GM23338 (cell line): ENCODE data around the gene BAK1. TPM values are rescaled to one million over a fixed set of nuclear protein-coding genes. Genes with fewer than 3 reads are reported as not detected.

Experiments
- ATAC-seq: fragments of 200-7000 bp; cut with Tn5 transposase; 3 replicates; pipeline ENCODE4 v1.9.1; 2020
- DNase-seq: peaks from one replicate; pipeline ENCODE4 v3.0.0-alpha.2; 2015; ENCODE audit warnings: low spot score
- H2AFZ ChIP-seq: fragments of 200-600 bp; sonication (generic); 2 replicates; pipeline ENCODE4 v1.8.0; 2016; ENCODE audit warnings: antibody characterized with exemption, mild to moderate bottlenecking, moderate library complexity
- H3F3A ChIP-seq: fragments of 200-600 bp; sonication (generic); replicated peaks from 2 replicates; pipeline ENCODE4 v1.8.0; 2017; ENCODE audit warnings: antibody characterized with exemption, mixed run types, low read depth
- H3K27ac ChIP-seq: fragments of 200-600 bp; sonication (generic); 2 replicates; pipeline ENCODE4 v1.6.1; 2016; ENCODE audit warnings: low read depth
- H3K27me3 ChIP-seq: fragments of 200-600 bp; sonication (generic); 2 replicates; pipeline ENCODE4 v1.8.0; 2016; ENCODE audit warnings: mild to moderate bottlenecking, mixed run types, moderate library complexity; ENCODE audit not compliant: insufficient read depth
- H3K36me3 ChIP-seq: fragments of 200-600 bp; sonication (generic); 2 replicates; pipeline ENCODE4 v1.8.0; 2016; ENCODE audit warnings: mild to moderate bottlenecking; ENCODE audit not compliant: insufficient read depth
- H3K4me1 ChIP-seq: fragments of 200-600 bp; sonication (generic); 2 replicates; pipeline ENCODE4 v1.8.0; 2016; ENCODE audit warnings: mild to moderate bottlenecking, moderate library complexity; ENCODE audit not compliant: insufficient read depth
- H3K4me2 ChIP-seq: fragments of 200-600 bp; sonication (generic); 2 replicates; pipeline ENCODE4 v1.7.1; 2017; ENCODE audit warnings: mixed run types
- H3K4me3 ChIP-seq: fragments of 200-600 bp; sonication (generic); 2 replicates; pipeline ENCODE4 v1.6.1; 2016; ENCODE audit warnings: mixed run types
- H3K79me2 ChIP-seq: fragments of 200-600 bp; sonication (generic); replicated peaks from 2 replicates; pipeline ENCODE4 v1.8.0; 2017; ENCODE audit warnings: mild to moderate bottlenecking; ENCODE audit not compliant: insufficient read depth
- H3K9me2 ChIP-seq: fragments of 200-600 bp; sonication (generic); 2 replicates; pipeline ENCODE4 v1.8.0; 2017; ENCODE audit not compliant: insufficient read depth
- H4K20me1 ChIP-seq: fragments of 200-600 bp; sonication (generic); replicated peaks from 2 replicates; pipeline ENCODE4 v1.8.0; 2017; ENCODE audit warnings: mild to moderate bottlenecking; ENCODE audit not compliant: insufficient read depth
- H3K27ac Mint-ChIP-seq: 2 replicates; pipeline ENCODE4 v1.8.0; 2020; ENCODE audit warnings: inconsistent platforms, mild to moderate bottlenecking, moderate library complexity, mixed read lengths
- H3K27me3 Mint-ChIP-seq: 3 replicates; pipeline ENCODE4 v1.8.0; 2022; ENCODE audit warnings: low read depth, mild to moderate bottlenecking, moderate library complexity, mixed read lengths, inconsistent platforms; ENCODE audit not compliant: insufficient read depth, poor library complexity
- H3K36me3 Mint-ChIP-seq: 3 replicates; pipeline ENCODE4 v1.8.0; 2021; ENCODE audit warnings: low read depth, mild to moderate bottlenecking, inconsistent platforms, moderate library complexity, mixed read lengths
- H3K4me1 Mint-ChIP-seq: 3 replicates; pipeline ENCODE4 v1.8.0; 2020; ENCODE audit warnings: mild to moderate bottlenecking, inconsistent platforms, mixed read lengths
- H3K4me3 Mint-ChIP-seq: 3 replicates; pipeline ENCODE4 v1.8.0; 2021; ENCODE audit warnings: moderate library complexity, mild to moderate bottlenecking, inconsistent platforms, mixed read lengths
- H3K9me3 Mint-ChIP-seq: 3 replicates; pipeline ENCODE4 v1.8.0; 2020; ENCODE audit warnings: moderate library complexity, mild to moderate bottlenecking, inconsistent platforms, mixed read lengths
- CREB1 ChIP-seq: fragments of 250-450 bp; sonication (Bioruptor Pico); IDR thresholded peaks from 2 replicates; pipeline ENCODE4 v1.5.0; 2020; ENCODE audit warnings: low read depth, mild to moderate bottlenecking, moderate library complexity
- JUNB ChIP-seq: IDR thresholded peaks from one replicate; pipeline ENCODE4 v1.6.1; 2016; ENCODE audit warnings: antibody characterized with exemption; ENCODE audit not compliant: unreplicated experiment
- POLR2AphosphoS5 ChIP-seq: IDR thresholded peaks from 2 replicates; pipeline ENCODE4 v1.6.1; 2016; ENCODE audit warnings: antibody characterized with exemption, low read depth
- STAT1 ChIP-seq: IDR thresholded peaks from one replicate; pipeline ENCODE4 v1.6.1; 2016; ENCODE audit warnings: antibody characterized with exemption; ENCODE audit not compliant: unreplicated experiment
- ZNF114 ChIP-seq: fragments of 250-450 bp; sonication (Bioruptor Pico); IDR thresholded peaks from 2 replicates; pipeline ENCODE4 v1.5.0; 2020; ENCODE audit warnings: mild to moderate bottlenecking, moderate library complexity
- ZNF331 ChIP-seq: fragments of 250-450 bp; sonication (Bioruptor Pico); IDR thresholded peaks from 2 replicates; pipeline ENCODE4 v1.5.0; 2020; ENCODE audit warnings: low read depth, mild to moderate bottlenecking, moderate library complexity
- polyA plus RNA-seq: library from polyadenylated mRNA; unstranded; fragments of >200 nt; fragmentation: Nextera tagmentation; extraction: Ambion mirVana; gene quantifications from 2 replicates; pipeline ENCODE4 v1.2.1, GENCODE V29; 2016
- total RNA-seq: library from RNA; depleted of rRNA; stranded (reverse); fragments of >200 nt; shearing (Covaris generic); gene quantifications from 2 replicates; pipeline ENCODE4 v1.2.3, GENCODE V29; 2014
- TF ChIP-seq, protein P1 (sequence below), 2 experiments: fragments of 200-600 bp in 1 of 2; sonication (generic) in 1 of 2; conservative IDR thresholded peaks; 2 replicates each; pipeline versions ENCODE4 v1.5.1 to v1.6.1; 2016 to 2017; ENCODE audit warnings: antibody characterized with exemption in 2 of 2, low read depth in 2 of 2, mild to moderate bottlenecking in 2 of 2, moderate library complexity in 1 of 2
- TF ChIP-seq, protein P2 (sequence below): IDR thresholded peaks from one replicate; pipeline ENCODE4 v1.6.1; 2018; ENCODE audit warnings: antibody characterized with exemption; ENCODE audit not compliant: unreplicated experiment
- TF ChIP-seq, protein P3 (sequence below): IDR thresholded peaks from 2 replicates; pipeline ENCODE4 v1.6.1; 2016; ENCODE audit warnings: antibody characterized with exemption

The BAK1 gene
- total and polyA plus RNA-seq, 2 experiments from 2014 or later: 22.2 to 45.0 TPM

DNA sequence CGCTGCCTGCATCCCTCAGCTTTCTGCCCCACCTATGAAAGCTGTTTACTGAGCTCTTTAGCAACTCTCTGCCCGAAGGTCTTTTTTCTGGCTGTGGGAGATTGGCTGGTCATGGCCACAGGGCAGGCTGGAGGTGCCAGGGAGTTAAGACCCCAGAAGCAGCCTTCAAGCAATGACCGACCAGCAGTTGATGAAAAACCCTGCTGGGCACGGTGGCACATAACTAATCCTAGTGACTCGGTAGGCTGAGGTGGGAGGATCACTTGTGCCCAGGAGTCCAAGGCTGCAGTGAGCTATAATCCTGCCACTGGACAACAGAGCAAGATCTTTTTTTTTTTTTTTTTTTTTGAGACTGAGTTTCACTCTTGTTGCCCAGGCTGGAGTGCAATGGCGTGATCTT, 20.7 kb upstream of the BAK1 start (continued):
- TF ChIP-seq, protein P1, sequence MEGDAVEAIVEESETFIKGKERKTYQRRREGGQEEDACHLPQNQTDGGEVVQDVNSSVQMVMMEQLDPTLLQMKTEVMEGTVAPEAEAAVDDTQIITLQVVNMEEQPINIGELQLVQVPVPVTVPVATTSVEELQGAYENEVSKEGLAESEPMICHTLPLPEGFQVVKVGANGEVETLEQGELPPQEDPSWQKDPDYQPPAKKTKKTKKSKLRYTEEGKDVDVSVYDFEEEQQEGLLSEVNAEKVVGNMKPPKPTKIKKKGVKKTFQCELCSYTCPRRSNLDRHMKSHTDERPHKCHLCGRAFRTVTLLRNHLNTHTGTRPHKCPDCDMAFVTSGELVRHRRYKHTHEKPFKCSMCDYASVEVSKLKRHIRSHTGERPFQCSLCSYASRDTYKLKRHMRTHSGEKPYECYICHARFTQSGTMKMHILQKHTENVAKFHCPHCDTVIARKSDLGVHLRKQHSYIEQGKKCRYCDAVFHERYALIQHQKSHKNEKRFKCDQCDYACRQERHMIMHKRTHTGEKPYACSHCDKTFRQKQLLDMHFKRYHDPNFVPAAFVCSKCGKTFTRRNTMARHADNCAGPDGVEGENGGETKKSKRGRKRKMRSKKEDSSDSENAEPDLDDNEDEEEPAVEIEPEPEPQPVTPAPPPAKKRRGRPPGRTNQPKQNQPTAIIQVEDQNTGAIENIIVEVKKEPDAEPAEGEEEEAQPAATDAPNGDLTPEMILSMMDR (conservative IDR thresholded peaks at IDR 0.05; ENCODE audit: low read depth in 2 of 2): no peak
- TF ChIP-seq JUNB (no peak), POLR2AphosphoS5 (no peak), ZNF114 (CRISPR knock-in tag) (no peak), CREB1 (CRISPR knock-in tag) (no peak), STAT1 (no peak), ZNF331 (no peak)
- TF ChIP-seq, protein P2, sequence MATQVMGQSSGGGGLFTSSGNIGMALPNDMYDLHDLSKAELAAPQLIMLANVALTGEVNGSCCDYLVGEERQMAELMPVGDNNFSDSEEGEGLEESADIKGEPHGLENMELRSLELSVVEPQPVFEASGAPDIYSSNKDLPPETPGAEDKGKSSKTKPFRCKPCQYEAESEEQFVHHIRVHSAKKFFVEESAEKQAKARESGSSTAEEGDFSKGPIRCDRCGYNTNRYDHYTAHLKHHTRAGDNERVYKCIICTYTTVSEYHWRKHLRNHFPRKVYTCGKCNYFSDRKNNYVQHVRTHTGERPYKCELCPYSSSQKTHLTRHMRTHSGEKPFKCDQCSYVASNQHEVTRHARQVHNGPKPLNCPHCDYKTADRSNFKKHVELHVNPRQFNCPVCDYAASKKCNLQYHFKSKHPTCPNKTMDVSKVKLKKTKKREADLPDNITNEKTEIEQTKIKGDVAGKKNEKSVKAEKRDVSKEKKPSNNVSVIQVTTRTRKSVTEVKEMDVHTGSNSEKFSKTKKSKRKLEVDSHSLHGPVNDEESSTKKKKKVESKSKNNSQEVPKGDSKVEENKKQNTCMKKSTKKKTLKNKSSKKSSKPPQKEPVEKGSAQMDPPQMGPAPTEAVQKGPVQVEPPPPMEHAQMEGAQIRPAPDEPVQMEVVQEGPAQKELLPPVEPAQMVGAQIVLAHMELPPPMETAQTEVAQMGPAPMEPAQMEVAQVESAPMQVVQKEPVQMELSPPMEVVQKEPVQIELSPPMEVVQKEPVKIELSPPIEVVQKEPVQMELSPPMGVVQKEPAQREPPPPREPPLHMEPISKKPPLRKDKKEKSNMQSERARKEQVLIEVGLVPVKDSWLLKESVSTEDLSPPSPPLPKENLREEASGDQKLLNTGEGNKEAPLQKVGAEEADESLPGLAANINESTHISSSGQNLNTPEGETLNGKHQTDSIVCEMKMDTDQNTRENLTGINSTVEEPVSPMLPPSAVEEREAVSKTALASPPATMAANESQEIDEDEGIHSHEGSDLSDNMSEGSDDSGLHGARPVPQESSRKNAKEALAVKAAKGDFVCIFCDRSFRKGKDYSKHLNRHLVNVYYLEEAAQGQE: no peak
- TF ChIP-seq, protein P3, sequence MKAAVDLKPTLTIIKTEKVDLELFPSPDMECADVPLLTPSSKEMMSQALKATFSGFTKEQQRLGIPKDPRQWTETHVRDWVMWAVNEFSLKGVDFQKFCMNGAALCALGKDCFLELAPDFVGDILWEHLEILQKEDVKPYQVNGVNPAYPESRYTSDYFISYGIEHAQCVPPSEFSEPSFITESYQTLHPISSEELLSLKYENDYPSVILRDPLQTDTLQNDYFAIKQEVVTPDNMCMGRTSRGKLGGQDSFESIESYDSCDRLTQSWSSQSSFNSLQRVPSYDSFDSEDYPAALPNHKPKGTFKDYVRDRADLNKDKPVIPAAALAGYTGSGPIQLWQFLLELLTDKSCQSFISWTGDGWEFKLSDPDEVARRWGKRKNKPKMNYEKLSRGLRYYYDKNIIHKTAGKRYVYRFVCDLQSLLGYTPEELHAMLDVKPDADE: no peak

DNA sequence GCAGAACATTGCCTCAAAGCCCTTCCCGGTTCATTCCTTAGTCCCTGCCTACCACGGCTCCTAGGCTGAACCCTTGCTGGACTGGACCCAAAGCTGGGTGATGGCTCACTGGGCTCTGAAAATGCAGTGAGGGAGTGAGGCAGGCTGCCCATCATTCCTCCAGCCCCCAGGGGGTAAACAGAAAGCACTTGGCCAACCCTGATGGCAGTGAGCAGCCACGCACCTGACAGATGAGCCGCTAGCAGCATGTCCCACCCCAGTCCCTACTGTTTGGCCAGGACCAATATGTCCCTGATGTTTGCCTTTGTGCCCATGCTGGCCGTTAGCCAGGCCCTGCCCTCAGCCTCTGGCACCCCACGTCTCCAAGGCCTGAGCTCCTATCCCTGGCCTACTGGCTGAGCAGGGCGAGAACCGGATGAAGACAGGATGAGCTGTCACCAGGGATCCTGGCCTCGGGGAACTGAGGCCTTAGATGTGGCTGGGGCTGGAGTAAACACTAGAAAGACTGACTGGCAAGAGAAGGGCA, 19.4 kb upstream of the BAK1 start:
- TF ChIP-seq, protein P1 (conservative IDR thresholded peaks at IDR 0.05; ENCODE audit: low read depth in 2 of 2): no peak
- TF ChIP-seq STAT1 (no peak), ZNF331 (no peak), ZNF114 (CRISPR knock-in tag) (no peak), JUNB (no peak), POLR2AphosphoS5 (no peak), CREB1 (CRISPR knock-in tag) (no peak)
- TF ChIP-seq, protein P2: no peak
- no peak overlapping the region for H3K4me2 ChIP-seq
- ATAC-seq (no peak), DNase-seq (no peak)
- H3K9me3 Mint-ChIP-seq: no peaks in the 10 kb centered on the region
- H3K36me3 Mint-ChIP-seq: no peaks in the 10 kb centered on the region
- H3K4me1 ChIP-seq: no peaks in the 10 kb centered on the region
- no peaks in the 10 kb centered on the region for H3K36me3 ChIP-seq
- no peak overlapping the region for H3K27ac Mint-ChIP-seq
- no peaks in the 10 kb centered on the region for H3K27me3 ChIP-seq
- H4K20me1 ChIP-seq: no peaks in the 10 kb centered on the region
- H2AFZ ChIP-seq: no peak overlapping the region
- no peak overlapping the region for H3K4me3 Mint-ChIP-seq
- peaks cover 4% of the 10 kb centered on the region for H3K27me3 Mint-ChIP-seq
- H3K4me3 ChIP-seq: no peak overlapping the region
- no peak overlapping the region for H3K27ac ChIP-seq
- peaks cover 7% of the 10 kb centered on the region; the same call in 2 of the 3 replicates for H3K4me1 Mint-ChIP-seq
- no peaks in the 10 kb centered on the region for H3K9me2 ChIP-seq
- no peaks in the 10 kb centered on the region for H3K79me2 ChIP-seq
- H3F3A ChIP-seq: no peaks in the 10 kb centered on the region
